H1 (cell line): Measurements from ENCODE around the gene JAG2. TPM values are rescaled to one million over a fixed set of nuclear protein-coding genes. Genes with fewer than 3 reads are reported as not detected.

Experiments
- CTCF ChIA-PET: fragments of 300-600 bp; sonication (Branson Sonifier 250); formaldehyde crosslinking; loops from one replicate; lab custom pipeline; 2021; ENCODE audit not compliant: partially characterized antibody; lab: Charles Lee
- POLR2A ChIA-PET: fragments of 300-600 bp; sonication (Branson Sonifier 250); formaldehyde crosslinking; loops from one replicate; lab custom pipeline; 2021; ENCODE audit warnings: inconsistent platforms; ENCODE audit not compliant: partially characterized antibody; lab: Charles Lee
- DNase-seq, 2 experiments: peaks; one replicate each; pipeline versions ENCODE4 v3.0.0 to v3.0.0-alpha.2; 2010 to 2022; ENCODE audit warnings: low spot score in 2 of 2, low read depth in 1 of 2, mixed read lengths in 1 of 2
- FAIRE-seq: peaks from 2 replicates; lab custom pipeline; 2011; peaks lifted over from hg19 to GRCh38; lab: Jason Lieb, UNC
- H2AFZ ChIP-seq: 2 replicates; pipeline ENCODE4 v1.8.1; 2012; ENCODE audit warnings: low read length, inconsistent platforms
- H2AK5ac ChIP-seq: 2 replicates; pipeline ENCODE4 v1.6.1; 2013; ENCODE audit warnings: low read depth, low read length
- H2BK120ac ChIP-seq: replicated peaks from 2 replicates; pipeline ENCODE3; 2013; ENCODE audit warnings: low read depth, low read length, inconsistent platforms
- H2BK12ac ChIP-seq: 2 replicates; pipeline ENCODE4 v1.6.1; 2013; ENCODE audit warnings: low read depth, low read length
- H2BK15ac ChIP-seq: 2 replicates; pipeline ENCODE4 v1.6.1; 2013; ENCODE audit warnings: low read length
- H2BK20ac ChIP-seq: 2 replicates; pipeline ENCODE4 v1.6.1; 2013; ENCODE audit warnings: low read length
- H2BK5ac ChIP-seq: 2 replicates; pipeline ENCODE4 v1.6.1; 2013; ENCODE audit warnings: low read depth, low read length
- H3K14ac ChIP-seq: 2 replicates; pipeline ENCODE4 v1.6.1; 2013; ENCODE audit warnings: inconsistent platforms; ENCODE audit not compliant: insufficient read length
- H3K18ac ChIP-seq: 2 replicates; pipeline ENCODE4 v1.6.1; 2013; ENCODE audit warnings: low read length; ENCODE audit errors: extremely low read depth
- H3K23ac ChIP-seq: 2 replicates; pipeline ENCODE4 v1.6.1; 2013; ENCODE audit warnings: inconsistent platforms; ENCODE audit not compliant: insufficient read length
- H3K23me2 ChIP-seq: 2 replicates; pipeline ENCODE4 v1.6.1; 2013; ENCODE audit warnings: low read depth, low read length
- H3K27ac ChIP-seq: 2 replicates; pipeline ENCODE4 v1.6.1; 2011; ENCODE audit warnings: low read depth, low read length, inconsistent platforms
- H3K27me3 ChIP-seq, 4 experiments: replicated peaks in 1 of 4; 1 replicate in 1 of 4; 2 replicates in 3 of 4; pipeline versions ENCODE4 v1.6.1 to v1.8.1; 2011 to 2013; ENCODE audit warnings: low read length in 3 of 4, mild to moderate bottlenecking in 3 of 4, inconsistent platforms in 2 of 4, mixed read lengths in 2 of 4, moderate library complexity in 1 of 4; ENCODE audit not compliant: control insufficient read depth in 3 of 4, insufficient read depth in 3 of 4; ENCODE audit errors: extremely low read depth in 1 of 4
- H3K36me3 ChIP-seq, 4 experiments: 2 replicates each; pipeline versions ENCODE4 v1.6.1 to v1.8.1; 2011 to 2013; ENCODE audit warnings: mild to moderate bottlenecking in 4 of 4, low read length in 3 of 4, moderate library complexity in 2 of 4, control low read depth in 1 of 4, inconsistent platforms in 1 of 4; ENCODE audit not compliant: insufficient read depth in 4 of 4, control insufficient read depth in 2 of 4
- H3K4ac ChIP-seq: replicated peaks from 2 replicates; pipeline ENCODE3; 2013; ENCODE audit warnings: low read length, low read depth, mixed read lengths, inconsistent platforms; ENCODE audit not compliant: insufficient read length
- H3K4me1 ChIP-seq, 4 experiments: replicated peaks in 1 of 4; 1 replicate in 1 of 4; 2 replicates in 3 of 4; pipeline versions ENCODE4 v1.6.1 to v1.8.1; 2011 to 2013; ENCODE audit warnings: low read length in 3 of 4, inconsistent platforms in 2 of 4, mixed read lengths in 1 of 4; ENCODE audit not compliant: insufficient read depth in 4 of 4, control insufficient read depth in 3 of 4
- H3K4me2 ChIP-seq, 2 experiments: 2 replicates each; pipeline versions ENCODE4 v1.6.1 to v1.8.1; 2011 to 2013; ENCODE audit warnings: low read depth in 2 of 2, low read length in 2 of 2, control low read depth in 1 of 2, inconsistent platforms in 1 of 2, mild to moderate bottlenecking in 1 of 2; ENCODE audit not compliant: insufficient read depth in 1 of 2
- H3K4me3 ChIP-seq, 4 experiments: fragments of 200-600, 300-600 bp in 1 of 4; sonication (generic), shearing (Covaris generic), sonication (Bioruptor Twin) in 1 of 4; 2 replicates each; pipeline versions ENCODE4 v1.5.1 to v1.8.1; 2011 to 2016; ENCODE audit warnings: low read length in 4 of 4, low read depth in 3 of 4, control low read depth in 2 of 4, inconsistent platforms in 2 of 4, mild to moderate bottlenecking in 2 of 4, mixed read lengths in 1 of 4, moderate library complexity in 1 of 4; ENCODE audit not compliant: insufficient read depth in 2 of 4; ENCODE audit errors: extremely low read depth in 1 of 4
- H3K56ac ChIP-seq: replicated peaks from 2 replicates; pipeline ENCODE3; 2013; ENCODE audit warnings: low read depth, mild to moderate bottlenecking, mixed read lengths, low read length, inconsistent platforms; ENCODE audit not compliant: insufficient read length
- H3K79me1 ChIP-seq: 2 replicates; pipeline ENCODE4 v1.6.1; 2013; ENCODE audit warnings: low read depth, low read length, control low read depth
- H3K79me2 ChIP-seq, 2 experiments: 2 replicates each; pipeline versions ENCODE4 v1.6.1 to v1.8.1; 2012 to 2013; ENCODE audit warnings: low read length in 2 of 2, mild to moderate bottlenecking in 2 of 2, inconsistent platforms in 1 of 2; ENCODE audit not compliant: insufficient read depth in 2 of 2, control insufficient read depth in 1 of 2
- H3K9ac ChIP-seq, 4 experiments: replicated peaks in 1 of 4; 1 replicate in 1 of 4; 2 replicates in 3 of 4; pipeline versions ENCODE4 v1.6.1 to v1.8.1; 2011 to 2013; ENCODE audit warnings: low read depth in 3 of 4, low read length in 3 of 4, control low read depth in 2 of 4, mild to moderate bottlenecking in 2 of 4, moderate library complexity in 2 of 4, inconsistent platforms in 1 of 4; ENCODE audit errors: extremely low read depth in 1 of 4
- H3K9me3 ChIP-seq, 2 experiments: 2 replicates each; pipeline versions ENCODE4 v1.6.1 to v1.8.1; 2012 to 2013; ENCODE audit warnings: mild to moderate bottlenecking in 2 of 2, moderate library complexity in 2 of 2, control low read depth in 1 of 2, inconsistent platforms in 1 of 2, low read depth in 1 of 2, low read length in 1 of 2, mixed read lengths in 1 of 2; ENCODE audit not compliant: insufficient read depth in 2 of 2
- H4K20me1 ChIP-seq, 2 experiments: replicated peaks in 1 of 2; 2 replicates each; pipeline versions ENCODE3 to v1.8.1; 2011 to 2013; ENCODE audit warnings: inconsistent platforms in 2 of 2, low read length in 2 of 2, mild to moderate bottlenecking in 1 of 2; ENCODE audit not compliant: insufficient read depth in 2 of 2, control insufficient read depth in 1 of 2
- H4K5ac ChIP-seq: 2 replicates; pipeline ENCODE4 v1.6.1; 2013; ENCODE audit warnings: low read length, low read depth, mixed read lengths, inconsistent platforms; ENCODE audit not compliant: insufficient read length
- H4K8ac ChIP-seq: 2 replicates; pipeline ENCODE4 v1.8.0; 2013; ENCODE audit warnings: mild to moderate bottlenecking, moderate library complexity, low read length, inconsistent platforms; ENCODE audit not compliant: insufficient read depth; ENCODE audit errors: extremely low read depth
- H4K91ac ChIP-seq: replicated peaks from 2 replicates; pipeline ENCODE3; 2013; ENCODE audit warnings: low read length, mixed read lengths, inconsistent platforms; ENCODE audit not compliant: insufficient read length
- ATF2 ChIP-seq: IDR thresholded peaks from 2 replicates; pipeline ENCODE4 v1.6.1; 2012; ENCODE audit warnings: low read length, inconsistent platforms
- CTBP2 ChIP-seq: IDR thresholded peaks from 2 replicates; pipeline ENCODE4 v1.7.0; 2011; ENCODE audit warnings: borderline replicate concordance, mild to moderate bottlenecking, moderate library complexity, mixed read lengths, low read length; ENCODE audit not compliant: insufficient read depth, insufficient read length
- KDM4A ChIP-seq: IDR thresholded peaks from one replicate; pipeline ENCODE4 v1.7.1; 2012; ENCODE audit warnings: low read depth, mild to moderate bottlenecking, moderate library complexity, low read length, inconsistent platforms; ENCODE audit not compliant: severe bottlenecking
- KDM5A ChIP-seq: fragments of 200-600 bp; IDR thresholded peaks from 2 replicates; pipeline ENCODE4 v1.7.1; 2012; ENCODE audit warnings: mild to moderate bottlenecking, low read length, inconsistent platforms, mixed read lengths
- MAX ChIP-seq: IDR thresholded peaks from 2 replicates; pipeline ENCODE4 v1.6.1; 2012; ENCODE audit warnings: inconsistent platforms
- POLR2A ChIP-seq, 2 experiments: IDR thresholded peaks; 1 replicate in 1 of 2; 2 replicates in 1 of 2; pipeline ENCODE4 v1.6.1; 2011; ENCODE audit warnings: low read depth in 2 of 2, low read length in 2 of 2, mild to moderate bottlenecking in 2 of 2; ENCODE audit errors: control extremely low read depth in 1 of 2
- RBBP5 ChIP-seq: IDR thresholded peaks from 2 replicates; pipeline ENCODE4 v1.7.1; 2012; ENCODE audit warnings: low read depth, mild to moderate bottlenecking, inconsistent platforms, low read length, moderate library complexity, borderline replicate concordance
- SP2 ChIP-seq: IDR thresholded peaks from 2 replicates; pipeline ENCODE4 v1.6.1; 2012; ENCODE audit warnings: mild to moderate bottlenecking, low read length, inconsistent platforms
- SUZ12 ChIP-seq: fragments of 200-600 bp; sonication (generic); IDR thresholded peaks from 2 replicates; pipeline ENCODE4 v1.6.1; 2012; ENCODE audit warnings: mild to moderate bottlenecking, inconsistent platforms, low read length, moderate library complexity, mixed read lengths
- TAF7 ChIP-seq: optimal IDR thresholded peaks from 2 replicates; pipeline ENCODE3; 2011; ENCODE audit warnings: low read depth, mild to moderate bottlenecking, inconsistent platforms, low read length, moderate library complexity, borderline replicate concordance
- TCF12 ChIP-seq: IDR thresholded peaks from 2 replicates; pipeline ENCODE4 v1.6.1; 2011; ENCODE audit warnings: low read depth, mild to moderate bottlenecking, low read length
- TEAD4 ChIP-seq: IDR thresholded peaks from 2 replicates; pipeline ENCODE4 v1.6.1; 2012; ENCODE audit warnings: low read depth, low read length, inconsistent platforms, mixed read lengths
- WGBS, 2 experiments: shearing (Covaris generic) in 1 of 2; methylation state at CpG; one replicate each; pipeline versions ENCODE4 v1.1.6 to v1.1.7; 2013 to 2015; ENCODE audit warnings: low lambda C conversion rate in 2 of 2, mixed read lengths in 2 of 2, inconsistent platforms in 1 of 2, low coverage in 1 of 2, missing lambda C conversion rate in 1 of 2; ENCODE audit not compliant: insufficient replicate concordance in 2 of 2, insufficient coverage in 1 of 2, insufficient read length in 1 of 2; ENCODE audit errors: extremely low coverage in 1 of 2, missing lambda C conversion rate in 1 of 2; 5-methylcytosine and 5-hydroxymethylcytosine counted together
- polyA plus RNA-seq, 7 experiments: library from polyadenylated mRNA; depleted of rRNA in 3 of 7; stranded (reverse) in 5 of 7; unstranded in 2 of 7; fragments of >200 nt in 5 of 7; fragments of 200-250 nt in 2 of 7; gene quantifications; 1 replicate in 5 of 7; 2 replicates in 1 of 7; 4 replicates in 1 of 7; pipeline versions ENCODE4 v1.2.1 to v1.2.3, GENCODE V29; 2011 to 2013; ENCODE audit warnings: missing spikeins in 2 of 7, mixed read lengths in 2 of 7
- total RNA-seq: library from RNA; stranded (reverse); fragmentation: NEBNext Ultra II Directional; extraction: Animal tissue kit (Norgen Biotek cat#: 25700); gene quantifications from 2 replicates; pipeline ENCODE4 v1.2.1, GENCODE V29; 2021

Gene JAG2
- total and polyA plus RNA-seq, 2 of the 8 experiments (the other 6 are each of a cell fraction or from before 2014, with no cell fraction given), result 2.8 to 6.2 TPM

DNA sequence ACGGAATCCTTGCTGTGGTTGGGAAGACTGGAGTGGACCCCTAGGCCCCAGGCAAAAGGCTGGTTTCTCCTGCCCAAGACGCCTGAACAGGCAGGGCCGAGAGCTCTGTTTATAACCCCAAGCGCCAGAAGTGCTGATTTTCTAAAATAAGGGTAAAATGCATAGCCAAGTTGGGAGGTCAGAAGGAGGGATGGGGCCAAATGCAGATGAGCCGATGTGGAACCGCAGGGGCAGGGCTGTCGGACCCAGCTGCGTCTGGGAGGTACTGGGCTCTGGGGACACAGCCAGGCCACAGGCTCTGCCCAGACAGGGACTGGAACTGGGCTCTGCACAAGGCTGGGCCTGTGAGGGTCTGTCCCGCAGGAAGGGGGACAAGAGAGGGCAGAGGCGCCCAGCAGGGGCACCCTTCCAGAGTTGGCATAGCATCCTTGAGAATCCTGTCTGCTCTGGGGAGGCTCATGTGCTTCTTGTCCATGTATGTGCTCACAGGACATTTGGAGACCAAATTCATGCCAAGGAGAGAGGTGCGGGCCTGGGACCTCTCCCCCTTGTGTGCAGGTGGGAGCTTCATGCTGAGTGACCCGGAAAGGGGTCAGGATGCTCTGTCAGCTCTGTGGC lies 49.1 kb downstream of the JAG2 start:
- Histone ChIP-seq H3K4me3 (no peak overlapping the region), H3K9me3 (peaks cover 19 to 24% of the 10 kb centered on the region in 2 experiments), H3K36me3 (no peaks in the 10 kb centered on the region), H4K91ac (no peak overlapping the region), H3K4ac (no peak overlapping the region), H3K56ac (no peak overlapping the region), H2AK5ac (no peak overlapping the region), H4K5ac (no peak overlapping the region), H2BK15ac (no peak overlapping the region), H3K9ac (no peak overlapping the region), H3K14ac (no peak overlapping the region), H2BK5ac (no peak overlapping the region), H2BK20ac (no peak overlapping the region), H3K18ac (no peak overlapping the region), H3K23ac (no peak overlapping the region), H2BK120ac (no peak overlapping the region), H3K27me3 (peaks cover 0 to 2% (median 0%) of the 10 kb centered on the region in 4 experiments; a peak in 1 of 7 replicates), H3K4me2 (no peak overlapping the region), H3K23me2 (no peaks in the 10 kb centered on the region), H3K27ac (no peak overlapping the region), H4K20me1 (no peaks in the 10 kb centered on the region), H3K79me1 (no peaks in the 10 kb centered on the region), H3K4me1 (no peaks in the 10 kb centered on the region), H2AFZ (no peak overlapping the region), H2BK12ac (no peak overlapping the region), H4K8ac (no peak overlapping the region), H3K79me2 (no peaks in the 10 kb centered on the region)
- DNase-seq, result no peak
- no peak for FAIRE-seq
- ChIA-PET POLR2A (no interaction called here), CTCF (interaction anchor here (0.9 to 1.3 kb wide), 4 partner anchors 9 to 30 kb away, joined by 3 to 4 read pairs (median 3); no protein-coding TSS in a partner anchor)
- 91% methylated on average over 12 of the region's 12 CpGs; no CpG with 5 or more reads in 1 of the 2 experiments for WGBS, 2 experiments
- TF ChIP-seq TEAD4 (no peak), KDM5A (no peak), ATF2 (no peak), KDM4A (no peak), RBBP5 (no peak), TCF12 (no peak), CTBP2 (no peak), SUZ12 (no peak), MAX (no peak), POLR2A (IDR thresholded peaks at IDR 0.05; ENCODE audit: control extremely low read depth in 1 of 2, low read depth in 2 of 2, low read length in 2 of 2) (no peak), SP2 (no peak), TAF7 (no peak)
